Cardiac muscle cell (in vitro differentiated cells and primary cell): Measurements from ENCODE around the gene CLCN1. TPM values are rescaled to one million over a fixed set of nuclear protein-coding genes. Genes with fewer than 3 reads are reported as not detected.

Experiments used
- DNase-seq, 2 donors: peaks; one replicate each; pipeline versions ENCODE4 v3.0.0 to v3.0.0-alpha.2; 2010 to 2017; ENCODE audit warnings: low read depth in 1 of 2, low spot score in 1 of 2
- H3K27ac ChIP-seq: fragments of 200-600 bp; sonication (generic); 2 replicates; pipeline ENCODE4 v1.5.1; 2016
- H3K27me3 ChIP-seq: fragments of 200-600 bp; sonication (generic); 2 replicates; pipeline ENCODE4 v1.6.0; 2016; ENCODE audit warnings: control low read depth
- H3K36me3 ChIP-seq: fragments of 200-600 bp; sonication (generic); 2 replicates; pipeline ENCODE4 v1.5.1; 2016; ENCODE audit warnings: control low read depth
- H3K4me1 ChIP-seq: fragments of 200-600 bp; sonication (generic); 2 replicates; pipeline ENCODE4 v1.8.1; 2017; ENCODE audit warnings: low read depth, mild to moderate bottlenecking, mixed run types
- H3K4me3 ChIP-seq: fragments of 200-600 bp; sonication (generic); 2 replicates; pipeline ENCODE4 v1.5.1; 2016; ENCODE audit warnings: mild to moderate bottlenecking
- H3K9me3 ChIP-seq: fragments of 200-600 bp; sonication (generic); 2 replicates; pipeline ENCODE4 v1.5.1; 2017; ENCODE audit warnings: low read depth, mild to moderate bottlenecking, control low read depth
- CTCF ChIP-seq: IDR thresholded peaks from 2 replicates; pipeline ENCODE4 v1.5.1; 2012; ENCODE audit warnings: low read depth, mild to moderate bottlenecking, low read length
- polyA plus RNA-seq: library from polyadenylated mRNA; unstranded; fragments of >200 nt; fragmentation: Nextera tagmentation; extraction: Ambion mirVana; gene quantifications from 2 replicates; pipeline ENCODE4 v1.2.1, GENCODE V29; 2016
- total RNA-seq: library from RNA; depleted of rRNA; stranded (reverse); fragments of >200 nt; gene quantifications from 2 replicates; pipeline ENCODE4 v1.2.3, GENCODE V29; 2016

The CLCN1 gene
- total and polyA plus RNA-seq, 2 experiments from 2014 or later, result not detected

GRCh38 chr7:143398616-143399015 is 82.7 kb downstream of the CLCN1 start:
- Histone ChIP-seq H3K27me3 (no peaks in the 10 kb centered on the region), H3K4me1 (no peaks in the 10 kb centered on the region), H3K36me3 (no peaks in the 10 kb centered on the region), H3K27ac (no peak overlapping the region), H3K9me3 (no peaks in the 10 kb centered on the region), H3K4me3 (no peak overlapping the region)
- no peak for DNase-seq
- no peak for TF ChIP-seq CTCF

- no peaks in the 10 kb centered on the region for H3K27me3 ChIP-seq
- H3K36me3 ChIP-seq, result no peaks in the 10 kb centered on the region
- no peak overlapping the region for H3K4me3 ChIP-seq
- no peak for TF ChIP-seq CTCF
- no peaks in the 10 kb centered on the region for H3K9me3 ChIP-seq
- no peak overlapping the region for H3K27ac ChIP-seq
- H3K4me1 ChIP-seq, result no peaks in the 10 kb centered on the region
- no peak for DNase-seq
These were observed 83.2 kb downstream of the CLCN1 start for GRCh38 chr7:143399151-143399550.

- TF ChIP-seq CTCF, result no peak
- no peak for DNase-seq
- Histone ChIP-seq H3K4me1 (no peaks in the 10 kb centered on the region), H3K27me3 (no peaks in the 10 kb centered on the region), H3K9me3 (no peaks in the 10 kb centered on the region), H3K4me3 (no peak overlapping the region), H3K27ac (no peak overlapping the region), H3K36me3 (no peaks in the 10 kb centered on the region)
These were observed 83.7 kb downstream of the CLCN1 start for GRCh38 chr7:143399642-143400041.

- no peaks in the 10 kb centered on the region for H3K36me3 ChIP-seq
- no peak overlapping the region for H3K27ac ChIP-seq
- no peaks in the 10 kb centered on the region for H3K27me3 ChIP-seq
- TF ChIP-seq CTCF, result no peak
- no peak for DNase-seq
- no peak overlapping the region for H3K4me3 ChIP-seq
- no peaks in the 10 kb centered on the region for H3K9me3 ChIP-seq
- H3K4me1 ChIP-seq, result no peaks in the 10 kb centered on the region
These were observed 85.4 kb downstream of the CLCN1 start for GRCh38 chr7:143401265-143401664.

Other genes starting within 250 kb of the CLCN1 start
- gene PIP, start 184.0 kb upstream of the CLCN1 start, total RNA-seq, result not detected in 2 replicates
- not detected in 2 replicates for gene PIP, start 184.0 kb upstream of the CLCN1 start, polyA plus RNA-seq
- not detected in 2 replicates for gene TAS2R39, start 132.7 kb upstream of the CLCN1 start, total RNA-seq
- gene TAS2R39, start 132.7 kb upstream of the CLCN1 start, polyA plus RNA-seq, result 0.75 TPM in 1 of 2 replicates, not detected in the other
- gene TAS2R40, start 94.1 kb upstream of the CLCN1 start, total RNA-seq, result not detected in 2 replicates
- not detected in 2 replicates for gene TAS2R40, start 94.1 kb upstream of the CLCN1 start, polyA plus RNA-seq
- 218 and 221 TPM in 2 replicates for gene GSTK1, start 52.7 kb upstream of the CLCN1 start, total RNA-seq
- gene GSTK1, start 52.7 kb upstream of the CLCN1 start, polyA plus RNA-seq, result 230 and 248 TPM in 2 replicates
- gene TMEM139, start 31.2 kb upstream of the CLCN1 start, total RNA-seq, result 0.11 and 0.69 TPM in 2 replicates
- 2.0 and 3.0 TPM in 2 replicates for gene TMEM139, start 31.2 kb upstream of the CLCN1 start, polyA plus RNA-seq
- 8.6 and 11.1 TPM in 2 replicates for gene CASP2, start 27.8 kb upstream of the CLCN1 start, total RNA-seq
- gene CASP2, start 27.8 kb upstream of the CLCN1 start, polyA plus RNA-seq, result 6.9 and 8.9 TPM in 2 replicates
- gene FAM131B, start 46.6 kb downstream of the CLCN1 start, total RNA-seq, result 0.71 and 3.0 TPM in 2 replicates
- gene FAM131B, start 46.6 kb downstream of the CLCN1 start, polyA plus RNA-seq, result 0.14 and 0.26 TPM in 2 replicates
- 43.6 and 57.2 TPM in 2 replicates for gene ZYX, start 65.2 kb downstream of the CLCN1 start, total RNA-seq
- gene ZYX, start 65.2 kb downstream of the CLCN1 start, polyA plus RNA-seq, result 98.4 and 101 TPM in 2 replicates
- 0.30 TPM in 1 of 2 replicates, not detected in the other for gene EPHA1, start 92.7 kb downstream of the CLCN1 start, total RNA-seq
- gene EPHA1, start 92.7 kb downstream of the CLCN1 start, polyA plus RNA-seq, result 1.8 and 2.7 TPM in 2 replicates
- gene TAS2R60, start 127.3 kb downstream of the CLCN1 start, total RNA-seq, result not detected in 2 replicates
- not detected in 2 replicates for gene TAS2R60, start 127.3 kb downstream of the CLCN1 start, polyA plus RNA-seq
- not detected in 2 replicates for gene TAS2R41, start 161.8 kb downstream of the CLCN1 start, total RNA-seq
- gene TAS2R41, start 161.8 kb downstream of the CLCN1 start, polyA plus RNA-seq, result not detected in 2 replicates